K562 (cell line): Measurements from ENCODE around the gene NRG3. TPM values are rescaled to one million over a fixed set of nuclear protein-coding genes. Genes with fewer than 3 reads are reported as not detected.

Source experiments
- ATAC-seq: fragments of 200-7000 bp; cut with Tn5 transposase; 3 replicates; pipeline ENCODE4 v1.9.1; 2020; ENCODE audit warnings: moderate library complexity
- BruUV-seq: library from RNA; stranded (reverse); fragments of 400-500 nt; replicated peaks from 2 replicates; lab custom pipeline; 2021; lab: Mats Ljungman, UMichigan
- CTCF ChIA-PET: fragments of 300-600 bp; formaldehyde crosslinking; extraction: SDS; loops from one replicate; lab custom pipeline; 2021; ENCODE audit warnings: low intra/inter-chr PET ratio; lab: Yijun Ruan, JAX
- POLR2A ChIA-PET: fragments of 300-600, 350-650 bp; sonication (Branson Sonifier 250); formaldehyde crosslinking; extraction: SDS; loops from one replicate; lab custom pipeline; 2021; ENCODE audit warnings: antibody characterized with exemption, inconsistent platforms; lab: Yijun Ruan, JAX
- DNase-seq, 4 experiments: peaks; one replicate each; pipeline versions ENCODE4 v3.0.0 to v3.0.0-alpha.2; 2011 to 2018; ENCODE audit warnings: low spot score in 3 of 4, mixed read lengths in 3 of 4; ENCODE audit errors: extremely low read depth in 1 of 4
- FAIRE-seq: peaks from 2 replicates; lab custom pipeline; 2011; peaks lifted over from hg19 to GRCh38; lab: Jason Lieb, UNC
- H2AFZ ChIP-seq: 2 replicates; pipeline ENCODE4 v1.6.0; 2011; ENCODE audit warnings: low read depth, low read length, control low read depth, inconsistent platforms
- H3K27ac ChIP-seq: fragments of 200-600 bp; 3 replicates; pipeline ENCODE4 v1.8.0; 2011; ENCODE audit warnings: low read depth, mild to moderate bottlenecking, control low read depth, inconsistent platforms, low read length, moderate library complexity, mixed read lengths; ENCODE audit errors: extremely low read depth
- H3K27me3 ChIP-seq, 2 experiments: fragments of 300-600 bp in 1 of 2; 2 replicates in 1 of 2; 3 replicates in 1 of 2; pipeline versions ENCODE4 v1.6.0 to v1.8.0; 2011; ENCODE audit warnings: inconsistent platforms in 2 of 2, low read length in 2 of 2, mild to moderate bottlenecking in 1 of 2, mixed read lengths in 1 of 2, moderate library complexity in 1 of 2; ENCODE audit not compliant: control insufficient read depth in 2 of 2, insufficient read depth in 2 of 2
- H3K36me3 ChIP-seq: fragments of 300-600 bp; 3 replicates; pipeline ENCODE4 v1.8.0; 2011; ENCODE audit warnings: mild to moderate bottlenecking, low read length, inconsistent platforms; ENCODE audit not compliant: control insufficient read depth, insufficient read depth
- H3K4me1 ChIP-seq, 2 experiments: fragments of 200-600 bp in 1 of 2; replicated peaks in 1 of 2; 2 replicates in 1 of 2; 3 replicates in 1 of 2; pipeline versions ENCODE4 v1.5.1 to v1.8.0; 2011; ENCODE audit warnings: inconsistent platforms in 2 of 2, low read length in 2 of 2, mild to moderate bottlenecking in 1 of 2, mixed read lengths in 1 of 2, moderate library complexity in 1 of 2; ENCODE audit not compliant: control insufficient read depth in 2 of 2, insufficient read depth in 2 of 2
- H3K4me2 ChIP-seq: 2 replicates; pipeline ENCODE4 v1.6.1; 2011; ENCODE audit warnings: low read length, control low read depth, inconsistent platforms, mixed read lengths; ENCODE audit not compliant: insufficient read depth
- H3K4me3 ChIP-seq: fragments of 200-600 bp; sonication (generic), shearing (Covaris generic); 2 replicates; pipeline ENCODE4 v1.5.1; 2016; ENCODE audit warnings: control low read depth, inconsistent platforms
- H3K79me2 ChIP-seq: fragments of 200-600 bp; 3 replicates; pipeline ENCODE4 v1.8.0; 2011; ENCODE audit warnings: low read length, inconsistent platforms; ENCODE audit not compliant: control insufficient read depth, insufficient read depth
- H3K9ac ChIP-seq, 2 experiments: 2 replicates each; pipeline versions ENCODE4 v1.6.0 to v1.6.1; 2011; ENCODE audit warnings: low read depth in 2 of 2, low read length in 2 of 2, control low read depth in 1 of 2, inconsistent platforms in 1 of 2, mild to moderate bottlenecking in 1 of 2, mixed read lengths in 1 of 2; ENCODE audit not compliant: insufficient read depth in 1 of 2
- H3K9me1 ChIP-seq: one replicate; pipeline ENCODE4 v1.6.0; 2011; ENCODE audit warnings: inconsistent platforms, mild to moderate bottlenecking, low read length, moderate library complexity; ENCODE audit not compliant: control insufficient read depth, insufficient read depth
- H3K9me3 ChIP-seq: replicated peaks from 2 replicates; pipeline ENCODE4 v1.5.1; 2011; ENCODE audit warnings: low read depth, low read length, inconsistent platforms; ENCODE audit not compliant: control insufficient read depth, insufficient read depth
- H4K20me1 ChIP-seq: replicated peaks from 2 replicates; pipeline ENCODE4 v1.6.1; 2011; ENCODE audit warnings: low read length, inconsistent platforms, mixed read lengths; ENCODE audit not compliant: control insufficient read depth, insufficient read depth
- ATF6 ChIP-seq: sonication (generic); formaldehyde crosslinking; IDR thresholded peaks from 2 replicates; pipeline ENCODE4 v1.4.0; 2020; ENCODE audit warnings: mild to moderate bottlenecking, missing genetic modification reagents
- ATF7 ChIP-seq: fragments of 450-650 bp; IDR thresholded peaks from 2 replicates; pipeline ENCODE4 v1.7.1; 2014; ENCODE audit warnings: mild to moderate bottlenecking, moderate library complexity
- BRCA1 ChIP-seq, 2 experiments: fragments of 450-650 bp in 1 of 2; sonication (generic) in 1 of 2; formaldehyde crosslinking in 1 of 2; IDR thresholded peaks; 2 replicates each; pipeline versions ENCODE4 v1.5.0 to v1.6.1; 2017 to 2020; ENCODE audit warnings: mild to moderate bottlenecking in 1 of 2, missing genetic modification reagents in 1 of 2
- CBFB ChIP-seq: sonication (generic); formaldehyde crosslinking; IDR thresholded peaks from 2 replicates; pipeline ENCODE4 v1.4.0; 2020; ENCODE audit warnings: mild to moderate bottlenecking, missing genetic modification reagents
- DACH1 ChIP-seq: fragments of 450-650 bp; IDR thresholded peaks from 2 replicates; pipeline ENCODE4 v1.6.1; 2018; ENCODE audit not compliant: partially characterized antibody
- SMARCA5 ChIP-seq: fragments of 450-650 bp; IDR thresholded peaks from 2 replicates; pipeline ENCODE4 v1.6.1; 2016
- TEAD1 ChIP-seq, 2 experiments: fragments of 450-650 bp in 1 of 2; sonication (generic) in 1 of 2; formaldehyde crosslinking; IDR thresholded peaks; 2 replicates each; pipeline versions ENCODE4 v1.4.0 to v1.8.0; 2020 to 2022; ENCODE audit warnings: mild to moderate bottlenecking in 2 of 2, missing genetic modification reagents in 1 of 2
- ZFP36 ChIP-seq: fragments of 150-350 bp; IDR thresholded peaks from 2 replicates; pipeline ENCODE4 v1.6.1; 2018; ENCODE audit warnings: low read length, low read depth; ENCODE audit not compliant: partially characterized antibody
- ZNF263 ChIP-seq: sonication (generic); formaldehyde crosslinking; IDR thresholded peaks from 2 replicates; pipeline ENCODE4 v1.8.0; 2022; ENCODE audit warnings: mild to moderate bottlenecking, missing genetic modification reagents, borderline replicate concordance
- ZNF398 ChIP-seq: fragments of 250-450 bp; sonication (Bioruptor Pico); IDR thresholded peaks from 2 replicates; pipeline ENCODE4 v1.8.0; 2021; ENCODE audit warnings: moderate library complexity, mild to moderate bottlenecking, inconsistent platforms
- WGBS: fragments of 100-300 bp; shearing (Covaris generic); methylation state at CpG from one replicate; pipeline ENCODE4 v1.1.6; 2016; ENCODE audit warnings: low coverage, mixed read lengths; ENCODE audit not compliant: insufficient coverage; ENCODE audit errors: missing lambda C conversion rate; 5-methylcytosine and 5-hydroxymethylcytosine counted together
- in situ Hi-C: fragments of 300-500 bp; cut with MboI; formaldehyde crosslinking; loops from 4 replicates; pipeline ENCODE4 v1.15.0; 2018; ENCODE audit warnings: inconsistent platforms, mixed read lengths
- intact Hi-C: fragments of 100-400 bp; cut with micrococcal nuclease; formaldehyde crosslinking; loops from 2 replicates; pipeline ENCODE4 v1.14.2; 2022
- polyA plus RNA-seq, 8 experiments: library from polyadenylated mRNA; depleted of rRNA in 4 of 8; stranded (reverse) in 5 of 8; unstranded in 3 of 8; fragments of >200 nt; fragmentation: Nextera tagmentation in 2 of 8; fragmentation: Illumina TruSeq in 1 of 8; extraction: Ambion mirVana in 2 of 8; extraction: Trizol in 1 of 8; gene quantifications; 2 replicates each; pipeline versions ENCODE4 v1.2.1 to v1.2.3, GENCODE V29; 2011 to 2014; ENCODE audit warnings: inconsistent platforms in 1 of 8, missing spikeins in 1 of 8
- total RNA-seq, 7 experiments: library from RNA; depleted of rRNA in 6 of 7; stranded (reverse); fragments of >200 nt in 6 of 7; fragmentation: Illumina TruSeq in 2 of 7; extraction: Trizol in 2 of 7; gene quantifications; 2 replicates each; pipeline versions ENCODE4 v1.2.1 to v1.2.3, GENCODE V29; 2011 to 2021; ENCODE audit warnings: low replicate concordance in 1 of 7
- TF ChIP-seq, protein P1 (sequence below): fragments of 450-650 bp; IDR thresholded peaks from one replicate; pipeline ENCODE4 v1.6.1; 2018; ENCODE audit warnings: mild to moderate bottlenecking, moderate library complexity; ENCODE audit not compliant: partially characterized antibody

Gene NRG3
- total and polyA plus RNA-seq, 9 of the 15 experiments (the other 6 are each of a cell fraction or from before 2014, with no cell fraction given), result not detected

- TF ChIP-seq ZFP36, result no peak
- no peak for TF ChIP-seq ZNF263
- TF ChIP-seq, protein P1, sequence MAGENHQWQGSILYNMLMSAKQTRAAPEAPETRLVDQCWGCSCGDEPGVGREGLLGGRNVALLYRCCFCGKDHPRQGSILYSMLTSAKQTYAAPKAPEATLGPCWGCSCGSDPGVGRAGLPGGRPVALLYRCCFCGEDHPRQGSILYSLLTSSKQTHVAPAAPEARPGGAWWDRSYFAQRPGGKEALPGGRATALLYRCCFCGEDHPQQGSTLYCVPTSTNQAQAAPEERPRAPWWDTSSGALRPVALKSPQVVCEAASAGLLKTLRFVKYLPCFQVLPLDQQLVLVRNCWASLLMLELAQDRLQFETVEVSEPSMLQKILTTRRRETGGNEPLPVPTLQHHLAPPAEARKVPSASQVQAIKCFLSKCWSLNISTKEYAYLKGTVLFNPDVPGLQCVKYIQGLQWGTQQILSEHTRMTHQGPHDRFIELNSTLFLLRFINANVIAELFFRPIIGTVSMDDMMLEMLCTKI, result no peak
- no peak for TF ChIP-seq CBFB (CRISPR knock-in tag)
- TF ChIP-seq BRCA1 (IDR thresholded peaks at IDR 0.05), result no peak
- TF ChIP-seq BRCA1 (CRISPR knock-in tag; IDR thresholded peaks at IDR 0.05), result no peak
- TF ChIP-seq TEAD1 (CRISPR knock-in tag; IDR thresholded peaks at IDR 0.05), result no peak
- TF ChIP-seq ZNF398 (CRISPR knock-in tag), result no peak
- no peak for TF ChIP-seq DACH1
- TF ChIP-seq ATF7, result no peak
- no peak for TF ChIP-seq SMARCA5
- TF ChIP-seq ATF6 (CRISPR knock-in tag), result no peak
- Histone ChIP-seq H3K9me3 (no peaks in the 10 kb centered on the region; the same call in 1 of the 2 replicates), H3K4me3 (no peak overlapping the region), H3K27me3 (no peaks in the 10 kb centered on the region), H3K9ac (no peak overlapping the region), H4K20me1 (no peaks in the 10 kb centered on the region), H3K4me2 (no peak overlapping the region), H3K79me2 (no peaks in the 10 kb centered on the region), H3K27ac (no peak overlapping the region), H2AFZ (no peak overlapping the region), H3K36me3 (no peaks in the 10 kb centered on the region), H3K9me1 (no peaks in the 10 kb centered on the region), H3K4me1 (no peaks in the 10 kb centered on the region)
- ATAC-seq (no peak), DNase-seq (no peak), FAIRE-seq (no peak)
- CTCF ChIA-PET, result no interaction called here
- intact Hi-C loops (no loop called here), in situ Hi-C loops (no loop called here)
- no TSS peak for BruUV-seq
- POLR2A ChIA-PET, result no interaction called here
- WGBS, result 1% methylated on average over 5 of the region's 5 CpGs
These were observed 519.1 kb downstream of the NRG3 start for GRCh38 chr10:82394122-82394521.
